AG09309 (cell line): ENCODE results near the gene SLCO6A1.

ENCODE experiments used
- DNase-seq: peaks from one replicate; pipeline ENCODE4 v3.0.0-alpha.2; 2010; ENCODE audit warnings: low read depth
- H3K4me3 ChIP-seq: 2 replicates; pipeline ENCODE4 v1.5.1; 2011; ENCODE audit warnings: mild to moderate bottlenecking, low read depth, low read length, moderate library complexity; ENCODE audit not compliant: control insufficient read depth
- TF ChIP-seq, protein P1 (sequence below): IDR thresholded peaks from 2 replicates; pipeline ENCODE4 v1.5.1; 2011; ENCODE audit warnings: mild to moderate bottlenecking, low read depth, low read length, inconsistent platforms; ENCODE audit not compliant: insufficient read depth, control insufficient read depth; ENCODE audit errors: missing control alignments

Gene SLCO6A1

DNA sequence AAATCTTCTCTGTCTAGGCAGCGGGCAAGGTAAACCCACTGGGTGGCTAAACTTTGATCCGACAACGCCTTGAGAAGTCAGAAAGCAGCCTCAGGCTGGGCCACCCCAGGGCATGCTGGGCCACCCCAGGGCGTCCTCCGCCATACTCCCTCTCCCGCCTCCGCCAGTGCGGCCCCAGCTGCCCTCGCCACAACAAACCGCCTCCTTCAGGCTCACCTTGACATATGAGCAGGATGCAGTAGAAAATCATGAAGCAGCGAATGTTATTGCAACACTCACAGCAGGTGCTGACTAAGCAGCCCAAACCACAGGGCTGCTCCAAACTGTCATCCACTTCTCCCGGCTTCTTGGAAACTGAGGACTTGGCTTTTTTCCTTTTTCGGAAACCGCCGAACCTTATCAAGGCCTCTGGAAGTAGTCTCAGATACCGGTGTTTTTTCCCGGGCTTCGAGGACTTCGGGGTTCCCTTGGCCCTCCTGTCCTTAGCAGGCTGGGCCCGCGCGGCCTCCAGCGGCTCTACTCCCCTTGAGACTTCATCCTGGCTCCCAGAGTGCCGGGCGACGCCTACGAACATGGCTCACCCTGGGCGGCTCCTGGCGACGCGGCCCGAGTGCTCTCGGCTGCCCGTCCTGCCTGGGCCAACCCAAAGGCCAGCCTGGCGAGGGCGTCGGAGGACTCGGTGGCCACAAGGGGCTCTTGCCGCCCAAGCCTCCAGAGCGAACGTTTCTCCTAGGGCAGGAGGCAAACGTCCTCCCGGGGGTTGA is at the start of gene SLCO6A1:
Gene SLCO6A1 (minus strand): TSS at position 731 of the 764 bp plus-strand sequence. CDS start 157 bp downstream, at position 574.
- H3K4me3 ChIP-seq: no peak within 1 kb of the TSS
- TF ChIP-seq, protein P1, sequence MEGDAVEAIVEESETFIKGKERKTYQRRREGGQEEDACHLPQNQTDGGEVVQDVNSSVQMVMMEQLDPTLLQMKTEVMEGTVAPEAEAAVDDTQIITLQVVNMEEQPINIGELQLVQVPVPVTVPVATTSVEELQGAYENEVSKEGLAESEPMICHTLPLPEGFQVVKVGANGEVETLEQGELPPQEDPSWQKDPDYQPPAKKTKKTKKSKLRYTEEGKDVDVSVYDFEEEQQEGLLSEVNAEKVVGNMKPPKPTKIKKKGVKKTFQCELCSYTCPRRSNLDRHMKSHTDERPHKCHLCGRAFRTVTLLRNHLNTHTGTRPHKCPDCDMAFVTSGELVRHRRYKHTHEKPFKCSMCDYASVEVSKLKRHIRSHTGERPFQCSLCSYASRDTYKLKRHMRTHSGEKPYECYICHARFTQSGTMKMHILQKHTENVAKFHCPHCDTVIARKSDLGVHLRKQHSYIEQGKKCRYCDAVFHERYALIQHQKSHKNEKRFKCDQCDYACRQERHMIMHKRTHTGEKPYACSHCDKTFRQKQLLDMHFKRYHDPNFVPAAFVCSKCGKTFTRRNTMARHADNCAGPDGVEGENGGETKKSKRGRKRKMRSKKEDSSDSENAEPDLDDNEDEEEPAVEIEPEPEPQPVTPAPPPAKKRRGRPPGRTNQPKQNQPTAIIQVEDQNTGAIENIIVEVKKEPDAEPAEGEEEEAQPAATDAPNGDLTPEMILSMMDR: no peak
- no peak for DNase-seq

DNA sequence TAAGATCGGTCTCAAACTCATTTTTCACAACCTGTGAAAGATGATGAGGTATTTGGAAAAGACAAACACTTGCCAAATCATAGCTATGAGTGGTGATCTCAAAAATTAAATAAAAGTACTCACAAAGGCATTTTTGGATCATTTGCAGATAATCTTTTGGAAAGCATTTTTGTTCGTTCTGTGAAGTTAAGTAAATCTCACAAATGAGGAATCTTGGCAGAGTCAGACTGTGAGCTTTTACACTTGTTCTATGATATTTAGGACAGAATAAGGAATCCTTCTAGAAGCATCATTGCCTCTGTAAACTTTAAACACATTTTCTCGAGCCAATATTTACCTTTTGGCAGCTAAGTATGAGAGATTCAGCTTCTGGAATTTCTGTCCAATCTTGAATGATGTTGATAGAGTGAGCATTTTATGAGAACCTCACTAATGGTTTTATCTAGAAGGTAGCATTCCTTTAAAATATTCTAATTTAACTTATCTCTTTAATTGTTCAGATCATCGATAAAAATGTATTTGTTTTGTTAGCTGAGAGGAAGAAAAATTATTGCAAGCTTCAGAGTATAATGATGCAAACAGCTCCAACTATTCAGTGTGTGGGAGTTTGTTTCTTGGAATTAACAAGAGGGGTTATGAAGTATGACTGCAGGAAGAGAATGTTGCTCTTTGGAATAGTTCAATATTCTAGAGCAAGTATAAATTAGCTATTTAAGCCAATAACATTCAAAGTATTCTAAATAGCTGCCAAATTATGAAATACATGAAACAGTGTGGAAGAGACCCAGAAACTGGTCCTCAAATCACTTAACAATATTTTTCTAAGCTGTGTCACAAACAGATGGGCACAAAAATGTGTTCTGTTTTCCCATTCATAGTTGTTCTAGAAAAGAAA is 48.6 kb upstream of the SLCO6A1 start:
- H3K4me3 ChIP-seq: no peak overlapping the region
- TF ChIP-seq, protein P1: no peak
- no peak for DNase-seq

GRCh38 chr5:102545175-102545574 is 46.4 kb upstream of the SLCO6A1 start:
- TF ChIP-seq, protein P1: peak; percentile 34
- no peak for DNase-seq
- H3K4me3 ChIP-seq: no peak overlapping the region

GRCh38 chr5:102542057-102542456 is 43.3 kb upstream of the SLCO6A1 start:
- DNase-seq: no peak
- TF ChIP-seq, protein P1: no peak
- no peak overlapping the region for H3K4me3 ChIP-seq

GRCh38 chr5:102539996-102540728 is 41.4 kb upstream of the SLCO6A1 start:
- DNase-seq: no peak
- H3K4me3 ChIP-seq: no peak overlapping the region
- TF ChIP-seq, protein P1: no peak

GRCh38 chr5:102539562-102539961 is 40.8 kb upstream of the SLCO6A1 start:
- TF ChIP-seq, protein P1: no peak
- no peak overlapping the region for H3K4me3 ChIP-seq
- no peak for DNase-seq
